ENCODE results near the gene CUBN.

The CUBN gene

GRCh38 chr10:16944402-16944801 lies 185.2 kb downstream of the CUBN start:
- DNase-seq, result no peak

- DNase-seq, result no peak
These were observed 186.0 kb downstream of the CUBN start for GRCh38 chr10:16943295-16944285.

- no peak for DNase-seq
These were observed 187.1 kb downstream of the CUBN start for GRCh38 chr10:16942381-16943078.

- no peak for DNase-seq
These were observed 187.7 kb downstream of the CUBN start for GRCh38 chr10:16941870-16942269.

GRCh38 chr10:16941067-16941466 lies 188.5 kb downstream of the CUBN start:
- DNase-seq, result no peak

GRCh38 chr10:16938952-16939351 lies 190.7 kb downstream of the CUBN start:
- no peak for DNase-seq

- DNase-seq, result no peak
These were observed 195.2 kb downstream of the CUBN start for GRCh38 chr10:16934461-16934860.

GRCh38 chr10:16933783-16934182 lies 195.8 kb downstream of the CUBN start:
- no peak for DNase-seq

GRCh38 chr10:16931930-16932329 lies 197.7 kb downstream of the CUBN start:
- no peak for DNase-seq

- DNase-seq, result no peak
These were observed 199.1 kb downstream of the CUBN start for GRCh38 chr10:16930540-16930939.

GRCh38 chr10:16929069-16929468 lies 200.5 kb downstream of the CUBN start:
- DNase-seq, result no peak

- DNase-seq, result no peak
These were observed 202.1 kb downstream of the CUBN start for GRCh38 chr10:16927546-16927945.

- DNase-seq, result no peak
These were observed 205.9 kb downstream of the CUBN start for GRCh38 chr10:16923726-16924125.

GRCh38 chr10:16923309-16923708 lies 206.3 kb downstream of the CUBN start:
- DNase-seq, result no peak

- DNase-seq, result no peak
These were observed 210.3 kb downstream of the CUBN start for GRCh38 chr10:16919121-16919982.

- DNase-seq, result no peak
These were observed 213.1 kb downstream of the CUBN start for GRCh38 chr10:16916496-16916895.

GRCh38 chr10:16915300-16915699 lies 214.3 kb downstream of the CUBN start:
- DNase-seq, result no peak

GRCh38 chr10:16913266-16913665 lies 216.3 kb downstream of the CUBN start:
- no peak for DNase-seq

- DNase-seq, result no peak
These were observed 218.8 kb downstream of the CUBN start for GRCh38 chr10:16910793-16911164.

GRCh38 chr10:16909961-16910792 lies 219.4 kb downstream of the CUBN start:
- DNase-seq, result no peak

- DNase-seq, result no peak
These were observed 220.3 kb downstream of the CUBN start for GRCh38 chr10:16909271-16909767.

- DNase-seq, result no peak
These were observed 221.9 kb downstream of the CUBN start for GRCh38 chr10:16907687-16908086.
